Neural cell (in vitro differentiated cells): ENCODE measurements around the gene DIP2C. TPM values are rescaled to one million over a fixed set of nuclear protein-coding genes. Genes with fewer than 3 reads are reported as not detected.

Experiments
- H2AFZ ChIP-seq: fragments of 200-600, 300-800 bp; sonication (generic), shearing (Covaris generic); 2 replicates; pipeline ENCODE4 v1.6.0; 2014; ENCODE audit warnings: low read depth, mild to moderate bottlenecking, antibody characterized with exemption, low read length, moderate library complexity
- H3F3A ChIP-seq: fragments of 200-600 bp; shearing (Covaris generic); 2 replicates; pipeline ENCODE4 v1.6.1; 2016; ENCODE audit warnings: mild to moderate bottlenecking, moderate library complexity, mixed read lengths, antibody characterized with exemption, low read length; ENCODE audit not compliant: insufficient read depth, poor library complexity, severe bottlenecking
- H3K27ac ChIP-seq: fragments of 200-600, 300-800 bp; sonication (generic), shearing (Covaris generic); 2 replicates; pipeline ENCODE4 v1.5.1; 2014; ENCODE audit warnings: mild to moderate bottlenecking, low read length, moderate library complexity
- H3K27me3 ChIP-seq: fragments of 300-800, 200-600 bp; sonication (generic), shearing (Covaris generic); 2 replicates; pipeline ENCODE4 v1.6.0; 2014; ENCODE audit warnings: mild to moderate bottlenecking, low read depth, low read length, moderate library complexity; ENCODE audit not compliant: insufficient read depth
- H3K36me3 ChIP-seq: fragments of 300-800, 200-600 bp; sonication (generic), shearing (Covaris generic); 2 replicates; pipeline ENCODE4 v1.5.1; 2014; ENCODE audit warnings: mild to moderate bottlenecking, antibody characterized with exemption, low read length, moderate library complexity; ENCODE audit not compliant: insufficient read depth
- H3K4me2 ChIP-seq: fragments of 300-800, 200-600 bp; sonication (generic), shearing (Covaris generic); 2 replicates; pipeline ENCODE4 v1.6.0; 2014; ENCODE audit warnings: mild to moderate bottlenecking, low read length
- H3K4me3 ChIP-seq: fragments of 300-800, 200-600 bp; sonication (generic), shearing (Covaris generic); 2 replicates; pipeline ENCODE4 v1.5.1; 2014; ENCODE audit warnings: mild to moderate bottlenecking, low read length, moderate library complexity
- H3K79me2 ChIP-seq: fragments of 200-600 bp; shearing (Covaris generic); replicated peaks from 2 replicates; pipeline ENCODE4 v1.6.0; 2014; ENCODE audit warnings: mild to moderate bottlenecking, low read length, moderate library complexity; ENCODE audit not compliant: insufficient read depth
- H3K9ac ChIP-seq: fragments of 300-800, 200-600 bp; sonication (generic), shearing (Covaris generic); 2 replicates; pipeline ENCODE4 v1.6.1; 2016; ENCODE audit warnings: mild to moderate bottlenecking, low read length, mixed read lengths
- H3K9me2 ChIP-seq: fragments of 200-600 bp; shearing (Covaris generic); 2 replicates; pipeline ENCODE4 v1.6.1; 2016; ENCODE audit warnings: mild to moderate bottlenecking, low read length, mixed read lengths; ENCODE audit not compliant: insufficient read depth
- H3K9me3 ChIP-seq: fragments of 200-600, 300-800 bp; sonication (generic), shearing (Covaris generic); 2 replicates; pipeline ENCODE4 v1.6.1; 2016; ENCODE audit warnings: mild to moderate bottlenecking, mixed run types, low read length, moderate library complexity, mixed read lengths
- H4K20me1 ChIP-seq: fragments of 200-600 bp; shearing (Covaris generic); 2 replicates; pipeline ENCODE4 v1.6.1; 2016; ENCODE audit warnings: mild to moderate bottlenecking, mixed run types; ENCODE audit not compliant: insufficient read depth
- CTCF ChIP-seq: fragments of 450-650 bp; IDR thresholded peaks from 2 replicates; pipeline ENCODE4 v1.5.1; 2014; ENCODE audit warnings: antibody characterized with exemption, mild to moderate bottlenecking, moderate library complexity; ENCODE audit not compliant: poor library complexity, severe bottlenecking
- EP300 ChIP-seq: fragments of 450-650 bp; conservative IDR thresholded peaks from 2 replicates; pipeline ENCODE4 v1.6.1; 2014; ENCODE audit warnings: antibody characterized with exemption, mild to moderate bottlenecking, moderate library complexity; ENCODE audit not compliant: poor library complexity, severe bottlenecking
- EZH2 ChIP-seq: fragments of 200-600, 300-800 bp; shearing (Covaris generic), sonication (generic); IDR thresholded peaks from 2 replicates; pipeline ENCODE4 v1.6.1; 2014; ENCODE audit warnings: antibody characterized with exemption, low read length, borderline replicate concordance, mild to moderate bottlenecking; ENCODE audit not compliant: insufficient read depth, poor library complexity, severe bottlenecking
- MXI1 ChIP-seq: fragments of 450-650 bp; conservative IDR thresholded peaks from 2 replicates; pipeline ENCODE4 v1.6.1; 2014; ENCODE audit warnings: antibody characterized with exemption, mild to moderate bottlenecking; ENCODE audit not compliant: poor library complexity, severe bottlenecking
- POLR2AphosphoS5 ChIP-seq: IDR thresholded peaks from 2 replicates; pipeline ENCODE4 v1.6.1; 2012
- RAD21 ChIP-seq: fragments of 450-650 bp; conservative IDR thresholded peaks from 2 replicates; pipeline ENCODE4 v1.6.1; 2014; ENCODE audit warnings: antibody characterized with exemption, mild to moderate bottlenecking, moderate library complexity
- REST ChIP-seq: IDR thresholded peaks from 2 replicates; pipeline ENCODE4 v1.6.1; 2012; ENCODE audit warnings: borderline replicate concordance
- SMC3 ChIP-seq: fragments of 450-650 bp; conservative IDR thresholded peaks from 2 replicates; pipeline ENCODE4 v1.6.1; 2014; ENCODE audit warnings: antibody characterized with exemption, mild to moderate bottlenecking, moderate library complexity; ENCODE audit not compliant: poor library complexity
- TAF1 ChIP-seq: IDR thresholded peaks from 2 replicates; pipeline ENCODE4 v1.6.1; 2012; ENCODE audit warnings: low read depth
- polyA plus RNA-seq: library from polyadenylated mRNA; depleted of rRNA; stranded (reverse); fragments of >200 nt; gene quantifications from 2 replicates; pipeline ENCODE4 v1.2.3, GENCODE V29; 2014

Gene DIP2C
- polyA plus RNA-seq, 1 donor from 2014 or later = 24.1 TPM

- peaks cover 82% of the 10 kb centered on the region for H3K79me2 ChIP-seq
- H3F3A ChIP-seq = no peaks in the 10 kb centered on the region
- no peak overlapping the region for H3K27ac ChIP-seq
- no peak for TF ChIP-seq MXI1
- TF ChIP-seq RAD21 = no peak
- no peak for TF ChIP-seq EZH2
- TF ChIP-seq REST = no peak
- TF ChIP-seq TAF1 = no peak
- TF ChIP-seq CTCF = no peak
- no peak for TF ChIP-seq POLR2AphosphoS5
- no peak for TF ChIP-seq EP300
- no peak for TF ChIP-seq SMC3
- no peak overlapping the region for H3K4me3 ChIP-seq
- no peak overlapping the region for H2AFZ ChIP-seq
- no peaks in the 10 kb centered on the region for H3K36me3 ChIP-seq
- no peaks in the 10 kb centered on the region for H3K9me3 ChIP-seq
- peaks cover 4% of the 10 kb centered on the region for H4K20me1 ChIP-seq
- no peak overlapping the region for H3K4me2 ChIP-seq
- H3K9ac ChIP-seq = no peak overlapping the region
- no peaks in the 10 kb centered on the region for H3K9me2 ChIP-seq
- no peaks in the 10 kb centered on the region for H3K27me3 ChIP-seq
Observed at GRCh38 chr10:590721-591120, 98.7 kb downstream of the DIP2C start.

- peaks cover 83% of the 10 kb centered on the region for H3K79me2 ChIP-seq
Observed at GRCh38 chr10:589961-590680, 99.3 kb downstream of the DIP2C start.

More at GRCh38 chr10:589961-590680, 99.3 kb downstream of the DIP2C start:
- H3K36me3 ChIP-seq = no peaks in the 10 kb centered on the region
- H3K9me3 ChIP-seq = no peaks in the 10 kb centered on the region
- H2AFZ ChIP-seq = no peak overlapping the region
- H3K4me3 ChIP-seq = no peak overlapping the region
- H3K9ac ChIP-seq = no peak overlapping the region
- H3K27ac ChIP-seq = no peak overlapping the region
- no peaks in the 10 kb centered on the region for H3K9me2 ChIP-seq
- TF ChIP-seq EZH2 (no peak), POLR2AphosphoS5 (no peak), SMC3 (no peak), MXI1 (no peak), TAF1 (no peak), EP300 (no peak), REST (no peak), CTCF (no peak), RAD21 (no peak)
- no peaks in the 10 kb centered on the region for H3K27me3 ChIP-seq
- H3K4me2 ChIP-seq = no peak overlapping the region
- H4K20me1 ChIP-seq = peaks cover 4% of the 10 kb centered on the region
- H3F3A ChIP-seq = no peaks in the 10 kb centered on the region
